ENCODE measurements around the gene VTCN1.

DNA sequence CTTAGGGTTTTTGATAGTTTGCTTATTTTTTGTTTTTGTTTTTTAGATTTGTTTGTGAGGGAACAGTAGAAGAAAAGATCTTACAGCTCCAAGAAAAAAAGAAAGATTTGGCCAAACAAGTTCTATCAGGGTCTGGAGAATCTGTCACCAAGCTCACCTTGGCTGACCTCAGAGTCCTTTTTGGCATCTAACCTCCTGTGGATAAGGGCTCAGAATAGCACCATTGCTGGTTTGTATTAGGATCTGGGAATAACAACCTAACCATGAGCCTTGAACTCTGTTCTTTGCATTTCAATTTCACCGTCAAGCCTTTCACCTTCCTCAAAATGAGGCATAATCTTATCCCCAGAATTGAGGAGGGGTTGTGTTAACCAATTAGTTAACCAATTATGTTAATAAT is 109.4 kb downstream of the VTCN1 start:
- TF ChIP-seq, protein P1, sequence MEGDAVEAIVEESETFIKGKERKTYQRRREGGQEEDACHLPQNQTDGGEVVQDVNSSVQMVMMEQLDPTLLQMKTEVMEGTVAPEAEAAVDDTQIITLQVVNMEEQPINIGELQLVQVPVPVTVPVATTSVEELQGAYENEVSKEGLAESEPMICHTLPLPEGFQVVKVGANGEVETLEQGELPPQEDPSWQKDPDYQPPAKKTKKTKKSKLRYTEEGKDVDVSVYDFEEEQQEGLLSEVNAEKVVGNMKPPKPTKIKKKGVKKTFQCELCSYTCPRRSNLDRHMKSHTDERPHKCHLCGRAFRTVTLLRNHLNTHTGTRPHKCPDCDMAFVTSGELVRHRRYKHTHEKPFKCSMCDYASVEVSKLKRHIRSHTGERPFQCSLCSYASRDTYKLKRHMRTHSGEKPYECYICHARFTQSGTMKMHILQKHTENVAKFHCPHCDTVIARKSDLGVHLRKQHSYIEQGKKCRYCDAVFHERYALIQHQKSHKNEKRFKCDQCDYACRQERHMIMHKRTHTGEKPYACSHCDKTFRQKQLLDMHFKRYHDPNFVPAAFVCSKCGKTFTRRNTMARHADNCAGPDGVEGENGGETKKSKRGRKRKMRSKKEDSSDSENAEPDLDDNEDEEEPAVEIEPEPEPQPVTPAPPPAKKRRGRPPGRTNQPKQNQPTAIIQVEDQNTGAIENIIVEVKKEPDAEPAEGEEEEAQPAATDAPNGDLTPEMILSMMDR (conservative IDR thresholded peaks at IDR 0.05; ENCODE audit: low read length): no peak
- TF ChIP-seq EZH2phosphoT487 (IDR thresholded peaks at IDR 0.05; ENCODE audit: borderline replicate concordance, low read depth, low read length): no peak
